WTC11 (cell line): Measurements from ENCODE around the gene ANKRD27. TPM values are rescaled to one million over a fixed set of nuclear protein-coding genes. Genes with fewer than 3 reads are reported as not detected.

Experiments
- ATAC-seq: fragments of 200-7000 bp; cut with Tn5 transposase; 2 replicates; pipeline ENCODE4 v1.10.0; 2021; ENCODE audit warnings: mild to moderate bottlenecking, moderate library complexity
- Bru-seq: library from RNA; stranded (reverse); fragments of 400-500 nt; gene quantifications from one replicate; lab custom pipeline; 2021; lab: Mats Ljungman, UMichigan
- CTCF ChIA-PET: fragments of 300-600 bp; sonication (Branson Sonifier 250); formaldehyde crosslinking; loops from one replicate; lab custom pipeline; 2021; ENCODE audit warnings: antibody characterized with exemption; lab: Charles Lee
- POLR2A ChIA-PET: fragments of 350-600 bp; sonication (Branson Sonifier 250); formaldehyde crosslinking; loops from one replicate; lab custom pipeline; 2021; ENCODE audit warnings: antibody characterized with exemption; lab: Charles Lee
- DNase-seq: peaks from one replicate; pipeline ENCODE4 v3.0.0; 2021; ENCODE audit warnings: low spot score
- H3K27ac Mint-ChIP-seq: 2 replicates; pipeline ENCODE4 v1.8.0; 2021; ENCODE audit warnings: mixed read lengths
- H3K27me3 Mint-ChIP-seq: 2 replicates; pipeline ENCODE4 v1.8.0; 2021; ENCODE audit warnings: low read depth, mild to moderate bottlenecking, moderate library complexity, mixed read lengths
- H3K36me3 Mint-ChIP-seq: 2 replicates; pipeline ENCODE4 v1.8.0; 2021; ENCODE audit warnings: mixed read lengths
- H3K4me1 Mint-ChIP-seq: 2 replicates; pipeline ENCODE4 v1.8.0; 2022; ENCODE audit warnings: mixed read lengths
- H3K4me3 Mint-ChIP-seq: 2 replicates; pipeline ENCODE4 v1.8.0; 2021; ENCODE audit warnings: mild to moderate bottlenecking, moderate library complexity, mixed read lengths
- H3K9me3 Mint-ChIP-seq: 2 replicates; pipeline ENCODE4 v1.8.0; 2021; ENCODE audit warnings: mixed read lengths
- ATF1 ChIP-seq: sonication (generic); formaldehyde crosslinking; IDR thresholded peaks from 2 replicates; pipeline ENCODE4 v1.8.1; 2023; ENCODE audit warnings: mild to moderate bottlenecking, moderate library complexity, missing genetic modification reagents
- CBFB ChIP-seq: sonication (generic); formaldehyde crosslinking; IDR thresholded peaks from 2 replicates; pipeline ENCODE4 v1.8.1; 2022; ENCODE audit warnings: mild to moderate bottlenecking, low read depth, missing genetic modification reagents
- CREB1 ChIP-seq: sonication (generic); formaldehyde crosslinking; IDR thresholded peaks from 2 replicates; pipeline ENCODE4 v1.8.0; 2023; ENCODE audit warnings: mild to moderate bottlenecking, missing genetic modification reagents
- CTCF ChIP-seq: fragments of 200-600 bp; IDR thresholded peaks from 2 replicates; pipeline ENCODE4 v1.8.0; 2022; ENCODE audit warnings: antibody characterized with exemption
- E2F5 ChIP-seq: sonication (generic); formaldehyde crosslinking; IDR thresholded peaks from 2 replicates; pipeline ENCODE4 v1.8.1; 2022; ENCODE audit warnings: mild to moderate bottlenecking, moderate library complexity, missing genetic modification reagents
- FOXJ3 ChIP-seq: sonication (generic); formaldehyde crosslinking; IDR thresholded peaks from 2 replicates; pipeline ENCODE4 v1.9.0; 2021; ENCODE audit warnings: missing genetic modification reagents, mild to moderate bottlenecking, borderline replicate concordance
- FOXK1 ChIP-seq: sonication (generic); formaldehyde crosslinking; IDR thresholded peaks from 2 replicates; pipeline ENCODE4 v1.8.0; 2022; ENCODE audit warnings: mild to moderate bottlenecking, moderate library complexity, missing genetic modification reagents
- FOXP4 ChIP-seq: sonication (generic); formaldehyde crosslinking; IDR thresholded peaks from 2 replicates; pipeline ENCODE4 v1.8.0; 2022; ENCODE audit warnings: mild to moderate bottlenecking, missing genetic modification reagents
- GABPB1 ChIP-seq: sonication (generic); formaldehyde crosslinking; IDR thresholded peaks from 2 replicates; pipeline ENCODE4 v1.8.1; 2023; ENCODE audit warnings: mild to moderate bottlenecking, missing genetic modification reagents
- GTF2I ChIP-seq: fragments of 250-450 bp; sonication (Bioruptor Pico); conservative IDR thresholded peaks from 2 replicates; pipeline ENCODE4 v1.4.0; 2021; ENCODE audit warnings: mild to moderate bottlenecking
- HMGA2 ChIP-seq: fragments of 250-450 bp; sonication (Bioruptor Pico); IDR thresholded peaks from 2 replicates; pipeline ENCODE4 v1.4.0; 2021; ENCODE audit warnings: mild to moderate bottlenecking, moderate library complexity
- MAX ChIP-seq: sonication (generic); formaldehyde crosslinking; IDR thresholded peaks from 2 replicates; pipeline ENCODE4 v1.8.0; 2022; ENCODE audit warnings: mild to moderate bottlenecking, missing genetic modification reagents
- NFE2L1 ChIP-seq: sonication (generic); formaldehyde crosslinking; IDR thresholded peaks from 2 replicates; pipeline ENCODE4 v1.8.1; 2023; ENCODE audit warnings: missing genetic modification reagents
- NFYB ChIP-seq: sonication (generic); formaldehyde crosslinking; conservative IDR thresholded peaks from 2 replicates; pipeline ENCODE4 v1.8.0; 2022; ENCODE audit warnings: low read depth, missing genetic modification reagents
- OVOL2 ChIP-seq: fragments of 250-450 bp; sonication (Bioruptor Pico); IDR thresholded peaks from 2 replicates; pipeline ENCODE4 v1.9.0; 2021; ENCODE audit warnings: mild to moderate bottlenecking, borderline replicate concordance
- PRRX2 ChIP-seq: fragments of 250-450 bp; sonication (Bioruptor Pico); IDR thresholded peaks from 2 replicates; pipeline ENCODE4 v1.8.0; 2021; ENCODE audit warnings: mild to moderate bottlenecking
- TEAD1 ChIP-seq: sonication (generic); formaldehyde crosslinking; IDR thresholded peaks from 2 replicates; pipeline ENCODE4 v1.8.0; 2022; ENCODE audit warnings: mild to moderate bottlenecking, missing genetic modification reagents
- TEAD4 ChIP-seq: sonication (generic); formaldehyde crosslinking; IDR thresholded peaks from 2 replicates; pipeline ENCODE4 v1.8.0; 2022; ENCODE audit warnings: mild to moderate bottlenecking, missing genetic modification reagents
- TP53 ChIP-seq: sonication (generic); formaldehyde crosslinking; IDR thresholded peaks from 2 replicates; pipeline ENCODE4 v1.8.1; 2023; ENCODE audit warnings: mild to moderate bottlenecking, missing genetic modification reagents
- ZNF121 ChIP-seq: sonication (generic); formaldehyde crosslinking; IDR thresholded peaks from 2 replicates; pipeline ENCODE4 v1.8.0; 2023; ENCODE audit warnings: missing genetic modification reagents
- ZNF138 ChIP-seq: sonication (generic); formaldehyde crosslinking; conservative IDR thresholded peaks from 2 replicates; pipeline ENCODE4 v1.8.1; 2022; ENCODE audit warnings: mild to moderate bottlenecking, moderate library complexity, missing genetic modification reagents
- ZNF317 ChIP-seq: sonication (generic); formaldehyde crosslinking; IDR thresholded peaks from 2 replicates; pipeline ENCODE4 v1.8.1; 2023; ENCODE audit warnings: low read depth, mild to moderate bottlenecking, moderate library complexity, missing genetic modification reagents, borderline replicate concordance
- ZNF423 ChIP-seq: fragments of 250-450 bp; sonication (Bioruptor Pico); IDR thresholded peaks from 2 replicates; pipeline ENCODE4 v2.1.2; 2022; ENCODE audit warnings: mild to moderate bottlenecking, moderate library complexity
- ZNF671 ChIP-seq: fragments of 250-450 bp; sonication (Bioruptor Pico); IDR thresholded peaks from 2 replicates; pipeline ENCODE4 v1.8.0; 2021; ENCODE audit warnings: mild to moderate bottlenecking
- long read RNA-seq, 3 experiments: library from RNA in 1 of 3; library from capped mRNA in 1 of 3; library from polyadenylated mRNA in 1 of 3; unstranded in 2 of 3; stranded (forward) in 1 of 3; transcript quantifications; one replicate each; pipeline ENCODE4 v2.0.0, GENCODE V29; 2021
- total RNA-seq: library from RNA; stranded (reverse); gene quantifications from 3 replicates; pipeline ENCODE4 v1.2.3, GENCODE V29; 2021
- TF ChIP-seq, protein P1 (sequence below): sonication (generic); formaldehyde crosslinking; IDR thresholded peaks from 2 replicates; pipeline ENCODE4 v1.8.1; 2022; ENCODE audit warnings: missing genetic modification reagents, borderline replicate concordance
- TF ChIP-seq, protein P2 (sequence below): fragments of 250-450 bp; sonication (Bioruptor Pico); IDR thresholded peaks from 2 replicates; pipeline ENCODE4 v1.9.0; 2021; ENCODE audit warnings: mild to moderate bottlenecking
- TF ChIP-seq, protein P3 (sequence below): sonication (generic); formaldehyde crosslinking; IDR thresholded peaks from 2 replicates; pipeline ENCODE4 v1.8.0; 2022; ENCODE audit warnings: mild to moderate bottlenecking, missing genetic modification reagents

The ANKRD27 gene
- total RNA-seq: 48.6 to 55.7 TPM (median 55.4 TPM) in 3 replicates
- Bru-seq, nascent RNA: percentile 64 among the genes with signal in this experiment
- long read RNA-seq, experiment 1, full-length matches to known transcripts: 213 of 341 reads
- long read RNA-seq, experiment 1, partial matches to known transcripts: 32 of 341 reads
- long read RNA-seq, experiment 1, other reads (novel, unspliced or antisense): 96 of 341 reads
- long read RNA-seq, experiment 2, full-length matches to known transcripts: 5 of 58 reads
- long read RNA-seq, experiment 2, partial matches to known transcripts: 19 of 58 reads
- long read RNA-seq, experiment 2, other reads (novel, unspliced or antisense): 34 of 58 reads
- long read RNA-seq, experiment 3, full-length matches to known transcripts: 2 of 12 reads
- long read RNA-seq, experiment 3, partial matches to known transcripts: 1 of 12 reads
- long read RNA-seq, experiment 3, other reads (novel, unspliced or antisense): 9 of 12 reads

DNA sequence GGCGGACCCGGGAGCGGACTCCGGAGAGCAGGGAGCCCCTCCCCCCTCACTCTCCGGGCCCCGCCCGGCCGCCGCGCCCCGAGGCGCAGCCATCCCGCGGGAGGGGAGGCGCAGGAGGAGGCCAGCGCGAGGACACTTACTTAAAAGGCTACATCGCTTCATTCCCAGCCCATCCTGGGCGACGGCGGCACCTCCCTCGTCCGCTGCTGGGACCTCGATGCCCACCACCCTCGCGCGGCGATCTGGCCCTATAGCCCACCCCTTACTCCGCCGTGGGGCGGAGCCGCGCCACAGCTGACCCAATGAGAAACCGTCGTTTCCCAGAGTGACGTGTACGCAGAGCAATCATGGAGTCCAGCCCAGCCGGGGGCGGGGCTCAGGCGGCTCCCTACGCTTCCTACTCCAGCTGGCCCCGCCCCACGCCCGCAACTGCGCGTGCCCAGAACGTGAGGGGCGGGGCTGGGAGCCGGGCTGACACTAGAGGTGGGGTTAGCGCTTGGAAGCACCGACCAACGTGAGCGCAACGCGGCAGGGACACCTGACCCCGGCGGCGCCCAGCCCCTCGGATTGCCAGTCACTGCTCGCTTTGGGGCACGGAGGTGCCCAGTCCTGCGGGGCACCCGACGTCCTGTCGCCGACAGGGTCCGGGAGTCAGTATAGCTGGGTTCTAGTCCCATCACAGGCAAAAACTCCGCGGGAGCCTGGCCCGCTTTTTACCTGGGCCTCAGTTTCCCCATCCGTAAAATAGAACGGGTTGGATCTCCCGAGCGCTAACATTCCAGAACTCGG, at the start of gene ANKRD27:
TSS of gene ANKRD27 (minus strand) at position 250 of the 789 bp plus-strand sequence. CDS start 16,165 bp downstream, outside the sequence.
- DNase-seq: peak; percentile 98
- Mint-ChIP-seq H3K4me3 (peak within 1 kb of the TSS; percentile 94), H3K36me3 (no peaks in the 10 kb centered on the region; the same call in 1 of the 2 replicates), H3K9me3 (no peaks in the 10 kb centered on the region), H3K4me1 (peaks cover 26% of the 10 kb centered on the region), H3K27me3 (peaks cover 41% of the 10 kb centered on the region), H3K27ac (peak within 1 kb of the TSS; percentile 92; the same call in 1 of the 2 replicates)
- ChIA-PET POLR2A (no interaction called here), CTCF (interaction anchor here (1.0 to 1.8 kb wide), 4 partner anchors 23 to 502 kb away, joined by 3 to 6 read pairs (median 3); partner anchors contain the start of gene TDRD12)
- ATAC-seq: peak; percentile 96
- no peak for TF ChIP-seq OVOL2 (CRISPR knock-in tag)
- TF ChIP-seq, protein P1, sequence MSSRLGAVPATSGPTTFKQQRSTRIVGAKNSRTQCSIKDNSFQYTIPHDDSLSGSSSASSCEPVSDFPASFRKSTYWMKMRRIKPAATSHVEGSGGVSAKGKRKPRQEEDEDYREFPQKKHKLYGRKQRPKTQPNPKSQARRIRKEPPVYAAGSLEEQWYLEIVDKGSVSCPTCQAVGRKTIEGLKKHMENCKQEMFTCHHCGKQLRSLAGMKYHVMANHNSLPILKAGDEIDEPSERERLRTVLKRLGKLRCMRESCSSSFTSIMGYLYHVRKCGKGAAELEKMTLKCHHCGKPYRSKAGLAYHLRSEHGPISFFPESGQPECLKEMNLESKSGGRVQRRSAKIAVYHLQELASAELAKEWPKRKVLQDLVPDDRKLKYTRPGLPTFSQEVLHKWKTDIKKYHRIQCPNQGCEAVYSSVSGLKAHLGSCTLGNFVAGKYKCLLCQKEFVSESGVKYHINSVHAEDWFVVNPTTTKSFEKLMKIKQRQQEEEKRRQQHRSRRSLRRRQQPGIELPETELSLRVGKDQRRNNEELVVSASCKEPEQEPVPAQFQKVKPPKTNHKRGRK (CRISPR knock-in tag): no peak
- TF ChIP-seq FOXJ3: no peak
- TF ChIP-seq ATF1: no peak
- TF ChIP-seq FOXK1 (CRISPR knock-in tag): no peak
- no peak for TF ChIP-seq TP53 (CRISPR knock-in tag)
- TF ChIP-seq, protein P2, sequence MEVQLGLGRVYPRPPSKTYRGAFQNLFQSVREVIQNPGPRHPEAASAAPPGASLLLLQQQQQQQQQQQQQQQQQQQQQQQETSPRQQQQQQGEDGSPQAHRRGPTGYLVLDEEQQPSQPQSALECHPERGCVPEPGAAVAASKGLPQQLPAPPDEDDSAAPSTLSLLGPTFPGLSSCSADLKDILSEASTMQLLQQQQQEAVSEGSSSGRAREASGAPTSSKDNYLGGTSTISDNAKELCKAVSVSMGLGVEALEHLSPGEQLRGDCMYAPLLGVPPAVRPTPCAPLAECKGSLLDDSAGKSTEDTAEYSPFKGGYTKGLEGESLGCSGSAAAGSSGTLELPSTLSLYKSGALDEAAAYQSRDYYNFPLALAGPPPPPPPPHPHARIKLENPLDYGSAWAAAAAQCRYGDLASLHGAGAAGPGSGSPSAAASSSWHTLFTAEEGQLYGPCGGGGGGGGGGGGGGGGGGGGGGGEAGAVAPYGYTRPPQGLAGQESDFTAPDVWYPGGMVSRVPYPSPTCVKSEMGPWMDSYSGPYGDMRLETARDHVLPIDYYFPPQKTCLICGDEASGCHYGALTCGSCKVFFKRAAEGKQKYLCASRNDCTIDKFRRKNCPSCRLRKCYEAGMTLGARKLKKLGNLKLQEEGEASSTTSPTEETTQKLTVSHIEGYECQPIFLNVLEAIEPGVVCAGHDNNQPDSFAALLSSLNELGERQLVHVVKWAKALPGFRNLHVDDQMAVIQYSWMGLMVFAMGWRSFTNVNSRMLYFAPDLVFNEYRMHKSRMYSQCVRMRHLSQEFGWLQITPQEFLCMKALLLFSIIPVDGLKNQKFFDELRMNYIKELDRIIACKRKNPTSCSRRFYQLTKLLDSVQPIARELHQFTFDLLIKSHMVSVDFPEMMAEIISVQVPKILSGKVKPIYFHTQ (CRISPR knock-in tag): no peak
- TF ChIP-seq PRRX2 (CRISPR knock-in tag): no peak
- no peak for TF ChIP-seq HMGA2 (CRISPR knock-in tag)
- TF ChIP-seq, protein P3, sequence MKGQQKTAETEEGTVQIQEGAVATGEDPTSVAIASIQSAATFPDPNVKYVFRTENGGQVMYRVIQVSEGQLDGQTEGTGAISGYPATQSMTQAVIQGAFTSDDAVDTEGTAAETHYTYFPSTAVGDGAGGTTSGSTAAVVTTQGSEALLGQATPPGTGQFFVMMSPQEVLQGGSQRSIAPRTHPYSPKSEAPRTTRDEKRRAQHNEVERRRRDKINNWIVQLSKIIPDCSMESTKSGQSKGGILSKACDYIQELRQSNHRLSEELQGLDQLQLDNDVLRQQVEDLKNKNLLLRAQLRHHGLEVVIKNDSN (CRISPR knock-in tag): peak; percentile 70
- TF ChIP-seq CTCF: no peak
- TF ChIP-seq ZNF138: no peak
- no peak; the same call in 1 of the 2 replicates for TF ChIP-seq GABPB1 (CRISPR knock-in tag)
- TF ChIP-seq E2F5 (CRISPR knock-in tag): peak; percentile 0; the same call in 1 of the 2 replicates
- TF ChIP-seq FOXP4 (CRISPR knock-in tag): no peak
- no peak for TF ChIP-seq CREB1 (CRISPR knock-in tag)
- TF ChIP-seq MAX (CRISPR knock-in tag): peak; percentile 31; the same call in 1 of the 2 replicates
- no peak for TF ChIP-seq TEAD4 (CRISPR knock-in tag)
- no peak for TF ChIP-seq ZNF317
- TF ChIP-seq ZNF121 (CRISPR knock-in tag): no peak
- no peak for TF ChIP-seq CBFB (CRISPR knock-in tag)
- TF ChIP-seq GTF2I (CRISPR knock-in tag): no peak
- TF ChIP-seq ZNF423 (CRISPR knock-in tag): no peak
- no peak for TF ChIP-seq TEAD1
- no peak for TF ChIP-seq NFE2L1 (CRISPR knock-in tag)
- no peak for TF ChIP-seq ZNF671 (CRISPR knock-in tag)
- peak; percentile 92 for TF ChIP-seq NFYB (CRISPR knock-in tag)
